H7 (cell line): ENCODE data around the gene RAB3C. TPM values are rescaled to one million over a fixed set of nuclear protein-coding genes. Genes with fewer than 3 reads are reported as not detected.
"Not testable (repeated sequence)": the region's sequence is repeated elsewhere in the genome, so short reads cannot be mapped to it uniquely, and the experiment has no call there.

Experiments
- DNase-seq: peaks from one replicate; pipeline ENCODE4 v3.0.0; 2012
- H3K27me3 ChIP-seq: 2 replicates; pipeline ENCODE4 v1.6.0; 2011; ENCODE audit warnings: mild to moderate bottlenecking, low read length; ENCODE audit not compliant: control insufficient read depth, insufficient read depth
- H3K36me3 ChIP-seq: replicated peaks from 2 replicates; pipeline ENCODE4 v1.5.1; 2011; ENCODE audit warnings: low read length; ENCODE audit not compliant: control insufficient read depth, insufficient read depth
- H3K4me3 ChIP-seq: 2 replicates; pipeline ENCODE4 v1.5.1; 2011; ENCODE audit warnings: low read depth, mild to moderate bottlenecking, control low read depth, low read length, moderate library complexity; ENCODE audit not compliant: insufficient read depth
- total RNA-seq: library from RNA; depleted of rRNA; stranded (reverse); fragments of >200 nt; shearing (Covaris generic); gene quantifications from 2 replicates; pipeline ENCODE4 v1.2.3, GENCODE V29; 2014

RAB3C gene
- total RNA-seq, 1 experiment from 2014 or later: 6.2 TPM

DNA sequence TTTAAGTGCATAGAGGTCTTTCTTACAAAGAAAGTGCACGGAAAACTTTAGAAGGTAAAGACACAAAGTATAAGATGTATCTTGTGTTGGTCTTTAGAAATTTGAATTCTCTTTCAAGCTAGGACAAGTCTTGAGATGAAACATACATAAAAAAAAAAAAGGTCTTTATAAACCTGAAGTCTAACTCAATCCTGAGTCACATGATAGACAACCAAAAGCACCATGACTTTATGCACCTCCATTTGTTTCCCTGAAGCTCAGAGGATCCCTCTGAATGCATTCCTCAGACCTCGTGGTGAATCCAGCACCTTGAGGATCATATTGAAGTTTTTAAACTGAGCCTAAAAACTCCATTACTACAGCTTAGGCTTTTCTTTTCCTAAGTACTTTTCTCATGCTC lies 91.8 kb downstream of the RAB3C start:
- H3K36me3 ChIP-seq: no peaks in the 10 kb centered on the region
- H3K4me3 ChIP-seq: no peak overlapping the region
- no peak for DNase-seq
- H3K27me3 ChIP-seq: no peaks in the 10 kb centered on the region

DNA sequence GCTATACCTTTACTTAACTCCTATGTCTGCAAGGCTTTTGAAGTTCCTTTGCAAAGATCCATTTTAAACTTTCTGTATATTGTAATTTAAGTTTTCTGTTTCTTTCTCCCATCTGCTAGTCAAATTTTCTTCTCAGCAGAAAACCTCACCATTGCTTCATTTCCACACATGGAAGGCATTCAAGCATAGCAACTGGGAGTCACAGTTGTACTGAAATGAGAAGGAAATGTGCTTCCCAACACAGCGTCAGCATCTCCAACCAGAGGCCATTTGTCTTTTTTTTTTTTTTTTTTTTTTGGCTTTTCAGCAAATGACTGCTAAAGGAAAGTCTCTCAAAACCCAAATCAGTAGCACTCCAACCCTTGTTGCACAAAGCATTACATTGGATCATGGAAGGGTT lies 92.5 kb downstream of the RAB3C start:
- Histone ChIP-seq H3K27me3 (no peaks in the 10 kb centered on the region), H3K4me3 (no peak overlapping the region), H3K36me3 (no peaks in the 10 kb centered on the region)
- DNase-seq: no peak

DNA sequence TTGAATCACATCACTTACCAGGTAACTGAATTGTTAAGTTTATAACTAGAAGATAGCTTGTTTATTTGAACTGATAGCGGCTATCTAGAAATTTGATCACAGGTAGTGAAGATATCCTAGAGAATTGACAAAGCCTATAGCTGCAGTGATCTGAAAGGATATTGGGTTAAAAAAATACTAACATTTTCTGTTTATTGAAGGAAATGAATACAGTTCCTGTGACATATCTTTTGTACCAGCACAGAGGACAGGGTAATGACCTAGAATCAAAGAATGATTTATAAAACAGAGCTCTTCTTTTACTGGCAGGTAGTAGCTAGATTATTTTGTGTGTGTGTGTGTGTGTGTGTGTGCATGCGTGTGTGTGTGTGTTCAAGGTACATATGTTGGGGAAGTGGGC lies 94.8 kb downstream of the RAB3C start:
- Histone ChIP-seq H3K27me3 (no peaks in the 10 kb centered on the region), H3K36me3 (no peaks in the 10 kb centered on the region), H3K4me3 (no peak overlapping the region)
- no peak for DNase-seq

DNA sequence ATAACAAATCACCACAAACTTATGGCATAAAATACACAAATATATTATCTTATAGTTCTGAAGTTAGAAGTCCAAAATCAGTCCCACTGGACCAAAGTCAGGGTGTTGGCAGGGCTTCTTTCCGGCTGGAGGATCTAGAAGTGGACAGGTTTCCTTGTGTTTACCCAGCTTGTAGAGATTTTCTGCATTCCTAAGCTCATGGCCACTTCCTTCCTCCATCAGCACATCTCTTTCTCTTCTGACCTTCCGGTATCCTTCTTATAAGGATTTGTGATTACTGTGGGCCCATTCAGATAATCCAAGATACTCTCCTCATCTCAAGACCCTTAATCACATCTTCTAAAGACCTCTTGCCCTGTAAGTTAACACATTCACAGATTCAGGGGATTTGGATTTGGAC lies 97.6 kb downstream of the RAB3C start:
- DNase-seq: no peak
- Histone ChIP-seq H3K4me3 (no peak overlapping the region), H3K27me3 (no peaks in the 10 kb centered on the region), H3K36me3 (no peaks in the 10 kb centered on the region)

DNA sequence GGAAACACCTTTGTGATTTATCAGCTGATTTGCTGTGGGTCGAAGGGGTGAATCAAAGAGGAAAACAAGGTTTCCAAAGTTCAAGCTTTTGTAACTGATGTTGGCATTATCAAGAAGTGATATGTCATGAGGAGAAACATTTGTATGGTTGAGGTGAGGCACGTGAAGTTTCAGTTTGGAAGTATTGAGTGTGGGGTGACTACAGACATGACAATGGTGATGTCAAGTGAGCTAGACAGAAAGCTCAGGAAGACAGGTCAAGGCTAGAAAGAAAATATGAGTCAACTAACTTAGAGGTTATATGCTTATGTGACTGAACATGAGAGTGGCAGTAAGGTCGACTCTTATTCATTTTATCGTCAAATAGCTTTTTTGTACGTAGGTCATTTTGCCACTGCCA lies 99.1 kb downstream of the RAB3C start:
- H3K27me3 ChIP-seq: no peaks in the 10 kb centered on the region
- no peak for DNase-seq
- H3K36me3 ChIP-seq: no peaks in the 10 kb centered on the region
- H3K4me3 ChIP-seq: no peak overlapping the region

DNA sequence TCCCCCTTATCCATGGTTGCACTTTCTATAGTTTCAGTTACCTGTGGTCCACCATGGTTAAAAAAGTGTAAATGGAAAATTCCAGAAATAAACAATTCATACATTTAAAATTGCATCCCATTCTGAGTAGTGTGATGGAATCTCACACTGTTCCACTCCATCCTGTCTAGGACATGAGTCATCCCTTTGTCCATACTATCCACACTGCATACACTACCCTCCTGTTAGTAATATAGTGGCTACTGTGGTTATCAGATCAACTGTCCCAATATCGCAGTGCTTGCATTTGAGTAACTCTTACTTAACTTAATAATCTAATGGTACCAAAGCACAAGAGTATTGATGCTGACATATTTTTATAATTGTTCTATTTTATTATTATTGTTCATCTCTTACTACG lies 100.7 kb downstream of the RAB3C start:
- no peaks in the 10 kb centered on the region for H3K36me3 ChIP-seq
- no peak for DNase-seq

DNA sequence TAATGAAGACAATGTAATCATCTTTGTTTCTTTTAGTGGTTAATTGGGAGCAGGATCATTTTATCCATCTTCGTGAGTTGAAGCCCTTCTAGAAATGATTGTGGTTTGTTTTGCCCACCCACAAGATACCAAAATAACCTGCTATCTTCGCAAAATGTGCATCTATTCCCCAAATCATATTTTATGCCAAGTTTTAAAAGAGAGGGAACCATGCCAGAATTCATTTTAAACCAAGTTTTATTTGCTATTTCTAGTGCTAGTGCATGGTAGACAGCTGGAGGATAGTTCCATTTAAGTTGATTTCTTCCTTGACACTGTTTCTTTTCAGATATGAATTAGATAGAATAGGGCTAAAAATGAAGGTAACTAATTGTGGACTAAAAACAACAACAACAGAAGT lies 104.2 kb downstream of the RAB3C start:
- no peak for DNase-seq
- no peaks in the 10 kb centered on the region for H3K27me3 ChIP-seq
- no peak overlapping the region for H3K4me3 ChIP-seq
- no peaks in the 10 kb centered on the region for H3K36me3 ChIP-seq

More for the DNA sequence above, 100.7 kb downstream of the RAB3C start:
- no peaks in the 10 kb centered on the region for H3K27me3 ChIP-seq
- no peak overlapping the region for H3K4me3 ChIP-seq

DNA sequence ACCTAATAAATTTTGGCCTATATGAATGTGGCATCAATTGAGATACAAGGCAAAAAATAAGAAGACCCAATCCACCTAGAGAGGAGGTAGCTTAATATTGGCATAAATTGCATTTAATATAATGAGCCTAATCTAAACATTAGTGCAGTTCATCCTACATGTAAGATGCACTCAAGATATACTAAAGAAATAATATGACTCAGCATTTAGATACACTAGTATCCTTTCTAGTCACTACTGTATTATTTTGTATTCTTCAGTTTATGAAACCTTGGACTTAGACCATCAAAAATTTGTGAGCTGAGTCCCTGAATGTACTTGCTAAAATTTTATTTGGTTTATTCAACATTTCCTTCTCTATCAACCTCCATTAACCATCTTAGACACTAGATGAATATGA lies 104.7 kb downstream of the RAB3C start:
- DNase-seq: no peak
- H3K36me3 ChIP-seq: no peaks in the 10 kb centered on the region

DNA sequence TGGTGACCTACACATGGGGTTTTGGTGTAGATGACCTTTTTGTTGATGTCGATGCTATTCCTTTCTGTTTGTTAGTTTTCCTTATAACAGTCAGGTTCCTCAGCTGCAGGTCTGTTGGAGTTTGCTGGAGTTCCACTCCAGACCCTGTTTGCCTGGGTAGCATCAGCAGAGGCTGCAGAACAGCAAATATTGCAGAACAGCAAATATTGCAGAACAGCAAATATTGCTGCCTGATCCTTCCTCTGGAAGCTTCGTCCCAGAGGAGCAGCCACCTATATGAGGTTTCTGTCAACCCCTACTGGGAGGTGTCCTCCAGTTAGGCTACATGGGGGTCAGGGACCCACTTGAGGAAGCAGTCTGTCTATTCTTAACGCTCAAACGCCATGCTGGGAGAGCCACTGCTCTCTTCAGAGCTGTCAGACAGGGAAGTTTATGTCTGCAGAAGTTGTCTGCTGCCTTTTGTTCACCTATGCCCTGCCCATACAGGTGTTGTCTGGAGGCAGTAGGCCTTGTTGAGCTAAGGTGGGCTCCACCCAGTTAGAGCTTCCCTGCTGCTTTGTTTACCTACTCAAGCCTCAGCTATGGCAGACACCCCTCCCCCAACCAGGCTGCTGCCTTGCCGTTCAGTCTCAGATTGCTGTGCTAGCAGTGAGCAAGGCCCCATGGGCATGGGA lies 116.3 kb downstream of the RAB3C start:
- not testable (repeated sequence) for DNase-seq, H3K4me3 ChIP-seq, H3K27me3 ChIP-seq, H3K36me3 ChIP-seq

More for the DNA sequence above, 104.7 kb downstream of the RAB3C start:
- Histone ChIP-seq H3K4me3 (no peak overlapping the region), H3K27me3 (no peaks in the 10 kb centered on the region)

DNA sequence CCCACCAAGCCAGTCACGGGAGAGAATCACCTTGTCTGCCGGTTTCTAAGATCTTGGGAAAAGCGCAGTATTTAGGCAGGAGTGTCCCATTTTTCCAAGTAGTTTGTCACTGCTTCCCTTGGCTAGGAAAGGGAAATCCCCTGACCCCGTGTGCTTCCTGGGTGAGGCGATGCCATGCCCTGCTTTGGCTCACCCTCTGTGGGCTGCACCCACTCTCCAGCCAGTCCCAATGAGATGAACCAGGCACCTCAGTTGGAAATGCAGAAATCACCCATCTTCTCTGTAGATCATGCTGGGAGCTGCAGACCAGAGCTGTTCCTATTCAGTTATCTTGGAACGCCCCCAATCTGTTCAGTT lies 116.9 kb downstream of the RAB3C start:
- DNase-seq: no peak
- Histone ChIP-seq H3K4me3 (no peak overlapping the region), H3K27me3 (no peaks in the 10 kb centered on the region), H3K36me3 (no peaks in the 10 kb centered on the region)

DNA sequence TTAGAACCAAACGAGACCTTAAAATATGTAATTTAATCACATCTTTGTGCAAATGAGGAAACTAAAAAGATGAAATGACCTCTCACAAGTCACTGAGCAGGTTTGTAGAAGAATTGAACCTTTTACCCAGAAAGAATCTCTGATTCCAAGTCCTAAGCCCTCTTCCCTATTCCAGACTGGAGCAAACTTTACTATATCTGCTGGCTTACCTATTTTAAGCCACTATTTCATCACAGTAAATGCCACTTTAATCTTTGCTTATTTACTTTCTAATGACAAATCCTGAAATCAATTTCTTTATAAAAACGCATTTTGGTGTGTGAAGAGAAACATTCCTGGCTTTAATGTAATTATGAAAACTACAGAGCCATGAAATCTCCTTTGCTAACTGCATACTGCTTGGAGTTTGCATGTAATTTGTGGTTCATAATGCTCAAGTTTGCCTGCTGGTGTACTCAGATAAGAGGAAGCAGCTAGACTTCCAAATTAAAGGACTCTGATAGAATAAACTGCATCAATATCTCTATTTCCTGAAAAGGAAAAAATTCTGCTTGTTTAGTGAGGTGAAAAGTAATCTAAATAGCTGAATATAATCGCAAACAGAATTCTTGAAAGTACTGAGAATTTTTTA lies 121.2 kb downstream of the RAB3C start:
- DNase-seq: no peak
- H3K36me3 ChIP-seq: no peaks in the 10 kb centered on the region
- no peaks in the 10 kb centered on the region for H3K27me3 ChIP-seq
- no peak overlapping the region for H3K4me3 ChIP-seq

DNA sequence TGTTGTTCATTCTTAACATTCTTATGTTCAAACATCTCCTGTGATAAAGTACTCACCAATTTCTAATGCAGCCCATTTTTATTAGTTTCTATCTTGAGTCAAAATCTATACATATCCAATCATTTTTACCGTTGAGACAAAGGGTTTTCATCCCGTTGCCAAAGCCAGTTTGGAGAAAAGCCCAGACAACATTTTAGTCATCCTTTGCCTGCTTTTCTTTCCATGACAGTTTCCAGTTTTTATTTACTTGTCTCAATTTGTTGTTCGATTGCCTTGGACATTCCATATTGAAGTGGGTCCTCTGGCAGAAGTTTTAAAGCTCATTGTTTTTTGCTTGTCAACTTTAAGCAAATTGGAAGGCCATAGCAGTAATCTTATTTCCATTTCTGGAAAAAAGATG lies 123.9 kb downstream of the RAB3C start:
- Histone ChIP-seq H3K4me3 (no peak overlapping the region), H3K27me3 (no peaks in the 10 kb centered on the region), H3K36me3 (no peaks in the 10 kb centered on the region)
- no peak for DNase-seq

DNA sequence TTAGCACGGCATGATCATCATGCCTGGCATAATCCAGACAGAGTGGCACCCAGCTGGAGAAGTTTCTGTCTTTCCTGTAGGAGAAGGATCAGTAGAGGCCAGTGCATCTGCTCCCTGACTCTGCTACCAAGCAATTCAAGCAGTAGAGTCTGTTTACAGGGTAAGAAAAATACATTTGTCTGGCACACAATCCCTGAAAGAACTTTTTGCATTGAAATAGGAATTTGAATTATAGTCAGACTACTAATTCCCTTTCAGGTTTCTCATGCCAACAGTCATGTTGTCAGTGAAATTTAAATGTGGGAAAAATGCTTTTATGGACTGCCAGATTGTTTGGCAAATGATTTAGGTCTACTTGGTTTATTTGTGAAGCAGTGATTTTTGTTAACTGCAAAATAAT lies 125.6 kb downstream of the RAB3C start:
- DNase-seq: no peak
- Histone ChIP-seq H3K27me3 (no peaks in the 10 kb centered on the region), H3K4me3 (no peak overlapping the region), H3K36me3 (no peaks in the 10 kb centered on the region)

DNA sequence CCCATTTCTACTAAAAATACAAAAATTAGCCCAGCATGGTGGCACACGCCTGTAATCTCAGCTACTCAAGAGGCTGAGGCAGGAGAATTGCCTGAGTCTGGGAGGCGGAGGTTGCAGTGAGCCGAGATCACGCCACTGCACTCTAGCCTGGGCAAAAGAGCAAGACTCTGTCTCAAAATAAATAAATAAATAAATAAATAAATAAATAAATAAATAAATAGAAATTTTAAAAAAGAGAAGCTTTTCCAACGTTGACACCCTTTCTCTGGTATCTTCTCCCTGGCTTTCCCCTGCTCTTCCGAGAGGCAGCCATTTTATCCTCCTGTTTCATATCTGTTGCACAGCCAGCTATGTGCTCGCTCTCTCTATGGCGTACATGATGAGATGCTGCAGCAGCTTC lies 127.5 kb downstream of the RAB3C start:
- DNase-seq, H3K36me3 ChIP-seq, H3K27me3 ChIP-seq, H3K4me3 ChIP-seq: not testable (repeated sequence)

DNA sequence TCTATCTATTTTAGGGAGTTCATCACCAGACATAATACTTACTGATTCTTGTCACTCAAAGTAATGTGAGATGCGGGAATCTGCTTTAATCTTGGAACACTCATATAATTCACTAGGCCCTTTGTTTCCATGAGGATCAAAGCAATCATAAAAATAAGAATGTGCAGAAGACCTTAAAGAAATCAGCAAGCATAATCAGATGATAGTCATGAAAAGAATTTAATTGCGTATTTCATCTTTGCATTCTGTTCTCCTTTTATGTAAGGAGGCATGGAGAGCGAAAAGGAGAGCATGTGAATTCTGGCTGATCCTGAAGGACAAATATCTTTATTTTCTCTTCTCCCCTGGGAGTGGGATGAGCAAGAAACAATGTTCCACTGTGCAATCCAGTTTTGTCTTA lies 128.0 kb downstream of the RAB3C start:
- Histone ChIP-seq H3K4me3 (no peak overlapping the region), H3K27me3 (no peaks in the 10 kb centered on the region), H3K36me3 (no peaks in the 10 kb centered on the region)
- no peak for DNase-seq

DNA sequence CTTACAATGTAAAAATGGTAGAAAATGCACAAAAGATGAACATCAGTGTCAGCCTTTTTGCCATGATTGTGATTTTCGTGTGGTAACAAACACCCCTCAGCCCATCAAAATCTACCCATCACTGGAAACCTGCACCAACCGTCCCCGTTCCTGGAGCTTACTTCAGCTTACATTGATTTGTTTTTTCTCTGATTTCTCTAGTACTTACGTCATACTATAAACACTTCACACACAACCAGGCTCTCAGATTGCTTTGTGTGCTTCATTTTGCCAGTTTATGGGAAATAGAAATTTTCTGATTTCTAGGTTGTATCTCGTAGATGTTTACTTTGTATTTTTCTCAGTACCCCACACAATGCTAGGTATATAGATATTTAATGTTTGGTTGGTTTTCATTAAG lies 129.1 kb downstream of the RAB3C start:
- no peak for DNase-seq
- Histone ChIP-seq H3K27me3 (no peaks in the 10 kb centered on the region), H3K4me3 (no peak overlapping the region), H3K36me3 (no peaks in the 10 kb centered on the region)
